Motor neuron (in vitro differentiated cells): ENCODE measurements around the gene SLC22A17. TPM values are rescaled to one million over a fixed set of nuclear protein-coding genes. Genes with fewer than 3 reads are reported as not detected.

ENCODE experiments used
- ATAC-seq, 8 experiments: fragments of 200-7000 bp; cut with Tn5 transposase; replicated peaks in 6 of 8; 2 replicates each; pipeline ENCODE4 v1.8.0; 2021; ENCODE audit warnings: mild to moderate bottlenecking in 8 of 8, moderate library complexity in 8 of 8
- H3K27ac ChIP-seq, 2 donors: fragments of 250-450 bp; sonication (Bioruptor Pico); 2 replicates each; pipeline ENCODE4 v1.9.0; 2021; ENCODE audit warnings: antibody characterized with exemption in 2 of 2, mild to moderate bottlenecking in 2 of 2, moderate library complexity in 1 of 2
- H3K4me1 ChIP-seq, 2 donors: fragments of 250-450 bp; sonication (Bioruptor Pico); replicated peaks in 1 of 2; 2 replicates each; pipeline ENCODE4 v1.6.1; 2021; ENCODE audit warnings: antibody characterized with exemption in 2 of 2, mild to moderate bottlenecking in 2 of 2, moderate library complexity in 1 of 2
- H3K4me3 ChIP-seq, 5 donors: fragments of 250-450 bp; sonication (Bioruptor Pico); 2 replicates each; pipeline ENCODE4 v1.9.0; 2021; ENCODE audit warnings: antibody characterized with exemption in 5 of 5, mild to moderate bottlenecking in 5 of 5, moderate library complexity in 4 of 5
- WGBS, 10 experiments: fragments of 450-650 bp; shearing (Covaris generic); methylation state at CpG; one replicate each; pipeline ENCODE4 v1.0.0; 2022; 5-methylcytosine and 5-hydroxymethylcytosine counted together
- in situ Hi-C, 9 experiments: fragments of 400-800 bp; cut with MboI; loops; one replicate each; pipeline ENCODE4 v1.15.0; 2021; ENCODE audit warnings: low sequenced_read_pairs in 9 of 9, low pct_unique_long_range_greater_than_20kb in 2 of 9; ENCODE audit not compliant: unreplicated experiment in 9 of 9
- total RNA-seq, 8 experiments: library from RNA; unstranded; fragments of 300-600 nt; gene quantifications; 2 replicates each; pipeline versions ENCODE4 v1.2.3 to v1.2.4, GENCODE V29; 2022

The SLC22A17 gene
- total RNA-seq, 8 experiments from 2014 or later = 3.1 to 110 (median 39.3) TPM

DNA sequence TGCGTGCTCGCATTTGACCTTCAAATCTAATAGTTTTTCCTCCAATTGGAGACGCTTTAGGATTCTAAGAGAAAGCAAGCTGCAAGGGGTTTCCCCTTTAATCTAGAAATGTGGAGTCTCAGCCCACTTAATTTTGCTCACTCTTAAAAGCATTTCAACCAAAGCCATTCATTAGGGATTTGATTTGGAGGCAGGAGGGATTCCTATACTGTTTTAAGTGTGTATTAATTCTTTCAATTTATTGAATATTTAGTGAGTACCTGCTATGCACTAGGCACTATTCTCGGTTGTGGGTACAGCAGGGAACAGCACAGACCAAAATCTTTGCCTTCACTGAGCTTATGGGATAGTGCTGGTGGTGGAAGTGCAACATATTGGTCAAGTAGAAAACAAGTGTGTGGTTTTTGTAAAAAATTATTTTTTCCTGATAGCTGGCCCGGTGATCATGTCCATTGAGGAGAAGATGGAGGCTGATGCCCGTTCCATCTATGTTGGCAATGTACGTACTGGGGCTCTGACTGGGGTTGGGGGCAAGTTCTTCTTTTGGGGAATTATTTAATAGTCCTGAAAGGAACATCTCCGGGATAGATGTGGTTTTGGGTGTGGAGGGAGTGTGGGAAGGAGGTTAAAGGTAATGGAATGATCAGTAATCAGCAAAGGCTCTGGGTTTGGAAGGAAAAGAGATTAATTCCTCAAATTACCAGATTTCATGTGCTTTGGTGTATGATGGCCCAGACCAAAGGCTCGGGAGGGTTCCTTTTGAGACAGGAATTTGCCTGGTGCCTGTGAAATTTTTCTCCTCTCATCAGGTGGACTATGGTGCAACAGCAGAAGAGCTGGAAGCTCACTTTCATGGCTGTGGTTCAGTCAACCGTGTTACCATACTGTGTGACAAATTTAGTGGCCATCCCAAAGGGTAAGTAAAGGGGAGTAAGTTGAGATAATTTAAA lies 29.8 kb downstream of the SLC22A17 start:
- ATAC-seq = no peak
- peak overlapping the region; percentile 91 to 97 for H3K27ac ChIP-seq
- peak overlapping the region; percentile 65 to 86 (median 72) for H3K4me3 ChIP-seq
- peaks cover 16 to 17% of the 10 kb centered on the region in 2 donors for H3K4me1 ChIP-seq
- in situ Hi-C loops = loop anchor here in 6 of 9 experiments (10.0 to 25.0 kb wide), 3 partner anchors 52 to 239 kb away; partner anchors contain the start of genes THTPA (in 5 of the 6), ZFHX2 (in 5 of the 6), AP1G2 (in 4 of the 6) and CMTM5 (in 1 of the 6)
- WGBS, 10 experiments = 0 to 43% (median 32%) methylated on average over 1 to 9 of the region's 10 CpGs

DNA sequence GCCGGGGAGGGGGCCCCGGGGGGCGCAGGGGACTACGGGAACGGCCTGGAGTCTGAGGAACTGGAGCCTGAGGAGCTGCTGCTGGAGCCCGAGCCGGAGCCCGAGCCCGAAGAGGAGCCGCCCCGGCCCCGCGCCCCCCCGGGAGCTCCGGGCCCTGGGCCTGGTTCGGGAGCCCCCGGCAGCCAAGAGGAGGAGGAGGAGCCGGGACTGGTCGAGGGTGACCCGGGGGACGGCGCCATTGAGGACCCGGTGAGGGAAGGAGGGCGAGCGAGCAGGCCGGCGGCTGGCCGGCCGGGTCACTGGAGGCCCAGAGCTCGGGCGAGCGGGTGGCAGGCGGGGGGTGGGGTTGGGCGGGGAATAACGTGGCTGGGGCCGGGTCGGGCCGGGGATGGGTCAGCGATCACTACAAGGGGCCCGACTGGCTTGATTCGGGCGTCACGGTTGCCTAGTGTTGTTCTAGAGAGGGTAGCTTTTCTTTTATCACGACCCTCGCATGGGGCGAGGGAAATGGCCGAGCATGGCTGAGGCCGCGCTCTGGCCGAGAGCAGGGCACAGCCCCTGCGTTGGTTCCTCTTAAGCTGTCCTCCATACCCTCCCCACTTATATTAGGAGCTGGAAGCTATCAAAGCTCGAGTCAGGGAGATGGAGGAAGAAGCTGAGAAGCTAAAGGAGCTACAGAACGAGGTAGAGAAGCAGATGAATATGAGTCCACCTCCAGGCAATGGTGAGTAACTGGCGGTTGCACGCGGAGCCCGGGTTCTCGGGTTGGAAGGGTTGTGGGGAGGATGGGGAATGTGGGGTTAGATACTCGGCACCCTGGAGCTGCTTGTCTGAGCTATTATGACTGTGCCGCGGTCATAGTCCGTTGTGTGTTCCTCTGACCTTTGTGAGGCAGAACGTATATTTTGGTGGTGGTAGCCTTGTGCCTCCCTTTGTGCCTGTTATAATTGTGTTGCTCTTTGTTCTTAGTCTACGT lies 30.8 kb downstream of the SLC22A17 start:
- Histone ChIP-seq H3K4me3 (peak overlapping the region; percentile 65 to 86 (median 72)), H3K27ac (peak overlapping the region; percentile 91 to 97), H3K4me1 (peaks cover 16 to 17% of the 10 kb centered on the region in 2 donors)
- in situ Hi-C loops = loop anchor here in 6 of 9 experiments (10.0 to 25.0 kb wide), 3 partner anchors 53 to 240 kb away; partner anchors contain the start of genes THTPA (in 5 of the 6), ZFHX2 (in 5 of the 6), AP1G2 (in 4 of the 6) and CMTM5 (in 1 of the 6)
- ATAC-seq = peak; percentile 3 to 29 (median 6)
- WGBS, 10 experiments = 0 to 6% (median 0%) methylated on average over 4 to 14 of the region's 64 CpGs; no CpG with 5 or more reads in 3 of the 10 experiments

DNA sequence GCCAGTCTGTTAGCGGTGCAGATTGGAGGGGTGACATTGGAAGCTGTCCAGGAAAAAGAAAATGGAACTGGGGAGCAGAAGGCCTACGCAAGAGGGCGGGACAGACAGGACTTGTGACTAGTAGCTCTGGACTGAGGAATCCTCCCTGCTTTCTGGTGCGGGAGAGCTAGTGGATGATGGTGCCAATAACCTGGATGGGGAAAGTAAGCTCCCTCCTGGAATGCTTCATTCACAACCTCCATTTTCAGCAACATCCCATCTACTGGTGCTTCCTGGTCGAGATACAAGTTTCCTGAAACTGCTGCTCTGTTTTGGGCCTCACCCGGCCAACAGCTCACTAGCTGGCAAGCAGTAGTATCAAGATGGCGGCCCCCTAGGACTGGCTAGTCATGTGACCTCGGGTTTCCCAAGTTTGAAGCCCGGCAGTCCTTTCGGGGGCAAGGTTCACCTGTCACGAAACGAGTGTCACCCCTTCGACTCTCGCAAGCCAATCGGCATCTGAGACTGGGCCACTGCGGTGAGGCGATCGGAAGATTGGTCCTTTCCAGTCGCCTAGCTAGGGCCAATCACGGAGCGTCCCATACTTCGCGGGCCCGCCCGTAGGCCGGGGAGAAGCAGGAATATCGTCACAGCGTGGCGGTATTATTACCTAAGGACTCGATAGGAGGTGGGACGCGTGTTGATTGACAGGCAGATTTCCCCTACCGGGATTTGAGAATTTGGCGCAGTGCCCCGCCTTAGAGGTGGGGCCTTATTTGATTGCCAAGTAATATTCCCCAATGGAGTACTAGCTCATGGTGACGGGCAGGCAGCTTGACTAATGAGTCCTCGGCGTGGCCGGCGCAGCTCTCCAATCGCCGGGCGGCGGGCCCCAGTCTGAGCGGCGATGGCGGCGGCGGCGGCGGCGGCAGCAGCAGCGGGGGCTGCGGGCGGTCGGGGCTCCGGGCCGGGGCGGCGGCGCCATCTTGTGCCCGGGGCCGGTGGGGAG lies 31.8 kb downstream of the SLC22A17 start, which contains the start of gene PABPN1:
Gene PABPN1 (plus strand): TSS at position 874 of the 988 bp plus-strand sequence. CDS start 13 bp downstream, at position 887.
- in situ Hi-C loops = loop anchor here in 6 of 9 experiments (10.0 to 25.0 kb wide), 3 partner anchors 54 to 241 kb away; partner anchors contain the start of genes THTPA (in 5 of the 6), ZFHX2 (in 5 of the 6), AP1G2 (in 4 of the 6) and CMTM5 (in 1 of the 6)
- Histone ChIP-seq H3K4me1 (peaks cover 16 to 17% of the 10 kb centered on the region in 2 donors), H3K4me3 (peak within 1 kb of the TSS; percentile 65 to 86 (median 72)), H3K27ac (peak within 1 kb of the TSS; percentile 91 to 97)
- ATAC-seq = peak; percentile 83 to 94 (median 92)
- WGBS, 10 experiments = 0 to 47% (median 15%) methylated on average over 1 to 14 of the region's 63 CpGs; no CpG with 5 or more reads in 3 of the 10 experiments

DNA sequence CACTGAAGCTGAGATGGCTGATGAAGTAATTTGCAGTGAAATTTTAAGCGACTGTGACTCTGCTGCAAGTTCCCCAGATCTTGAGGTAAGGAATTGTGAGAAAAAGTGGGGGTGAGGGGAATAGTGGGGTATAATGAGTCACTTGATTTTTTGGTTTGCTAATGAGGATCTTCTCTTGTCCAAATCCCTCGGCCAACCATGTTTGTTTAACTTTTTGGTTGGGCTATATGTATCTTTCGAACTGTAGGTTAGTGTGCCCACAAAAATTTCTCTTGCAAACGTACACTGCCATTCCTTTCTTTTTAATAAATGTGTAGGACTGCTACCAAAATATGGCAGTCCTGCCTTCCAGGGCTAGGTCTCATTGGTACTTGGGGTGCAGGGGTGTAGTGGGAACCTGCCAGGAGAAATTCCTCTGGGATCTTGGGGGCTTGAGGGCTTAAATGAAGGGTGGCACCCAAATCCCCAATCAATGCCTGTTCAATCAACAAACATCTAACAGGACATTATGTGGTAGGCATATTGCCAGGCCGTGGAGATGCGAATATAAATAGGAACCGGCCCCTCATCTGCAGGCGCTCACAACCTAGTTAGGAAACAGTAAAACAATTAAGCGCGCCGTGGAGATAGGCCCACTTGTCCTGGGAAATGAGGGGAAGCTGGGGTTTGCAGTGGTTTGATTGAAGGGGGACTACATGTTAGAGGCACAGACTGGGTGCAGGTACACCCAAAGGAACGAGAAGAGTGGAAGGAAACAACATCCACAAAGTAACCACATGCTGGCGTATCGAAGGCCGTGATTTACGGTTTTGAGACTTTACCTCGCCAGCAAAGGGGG lies 32.7 kb downstream of the SLC22A17 start:
- WGBS, 10 experiments = 67 to 100% (median 92%) methylated on average over 1 to 15 of the region's 17 CpGs
- H3K27ac ChIP-seq = peak overlapping the region; percentile 87 to 96
- in situ Hi-C loops = loop anchor here in 6 of 9 experiments (10.0 to 25.0 kb wide), 3 partner anchors 55 to 242 kb away; partner anchors contain the start of genes THTPA (in 5 of the 6), ZFHX2 (in 5 of the 6), AP1G2 (in 4 of the 6) and CMTM5 (in 1 of the 6)
- peaks cover 16 to 17% of the 10 kb centered on the region in 2 donors for H3K4me1 ChIP-seq
- peak overlapping the region; percentile 24 to 86 (median 28) for H3K4me3 ChIP-seq
- ATAC-seq = no peak

DNA sequence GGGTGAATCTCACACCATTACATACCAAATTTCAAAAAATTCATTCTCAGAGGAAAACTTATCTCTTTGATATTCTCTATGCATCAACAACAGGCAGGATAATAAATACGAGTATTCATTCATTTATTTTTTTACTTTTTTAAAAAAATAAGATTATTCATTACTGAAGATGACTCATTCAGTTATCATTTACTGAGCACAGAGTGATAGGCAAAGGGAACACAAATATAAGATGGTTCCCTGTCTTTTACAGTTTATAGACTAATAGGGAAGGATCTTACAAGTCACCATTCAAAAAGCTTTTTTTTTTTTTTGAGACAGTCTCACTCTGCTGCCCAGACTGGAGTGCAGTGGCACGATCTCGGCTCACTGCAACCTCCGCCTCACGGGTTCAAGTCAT lies 36.4 kb downstream of the SLC22A17 start:
- H3K27ac ChIP-seq = no peak overlapping the region
- no peak for ATAC-seq
- no peak overlapping the region for H3K4me3 ChIP-seq
- in situ Hi-C loops = loop anchor here in 4 of 9 experiments (25.0 kb wide), 1 partner anchor 246 kb away; the partner anchor contains the start of genes AP1G2 (in 4 of the 4), THTPA (in 4 of the 4) and ZFHX2 (in 4 of the 4)
- H3K4me1 ChIP-seq = peaks cover 9% of the 10 kb centered on the region in 2 donors
- 74 to 100% (median 98%) methylated on average over 1 to 5 of the region's 5 CpGs for WGBS, 10 experiments

DNA sequence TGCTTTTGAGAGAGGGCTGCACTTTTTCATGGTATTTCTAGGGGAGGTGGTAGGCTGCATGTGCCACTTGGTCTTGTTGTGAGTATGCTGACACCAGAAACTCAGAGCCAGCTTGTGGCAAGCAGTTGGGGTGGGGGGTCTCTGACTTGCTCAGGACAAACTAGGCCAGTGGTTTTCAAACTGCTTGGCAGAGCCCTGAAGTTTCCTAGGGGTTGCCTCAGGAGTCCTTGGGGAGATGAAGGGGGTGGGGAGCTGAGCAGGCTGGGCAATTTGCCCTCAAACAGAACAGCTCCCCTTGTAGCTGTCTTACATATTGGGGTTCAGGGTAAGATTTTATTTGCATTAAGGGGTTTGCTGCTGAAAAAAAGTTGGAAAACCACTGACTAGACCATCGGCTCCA lies 42.1 kb downstream of the SLC22A17 start:
- WGBS, 10 experiments = 100% methylated on average over 1 of the region's 1 CpG; no CpG with 5 or more reads in 7 of the 10 experiments
- H3K27ac ChIP-seq = no peak overlapping the region
- no peak overlapping the region for H3K4me3 ChIP-seq
- in situ Hi-C loops = loop anchor here in 4 of 9 experiments (25.0 kb wide), 1 partner anchor 252 kb away; the partner anchor contains the start of genes AP1G2 (in 4 of the 4), THTPA (in 4 of the 4) and ZFHX2 (in 4 of the 4)
- H3K4me1 ChIP-seq = peaks cover 17 to 18% of the 10 kb centered on the region in 2 donors
- no peak for ATAC-seq

DNA sequence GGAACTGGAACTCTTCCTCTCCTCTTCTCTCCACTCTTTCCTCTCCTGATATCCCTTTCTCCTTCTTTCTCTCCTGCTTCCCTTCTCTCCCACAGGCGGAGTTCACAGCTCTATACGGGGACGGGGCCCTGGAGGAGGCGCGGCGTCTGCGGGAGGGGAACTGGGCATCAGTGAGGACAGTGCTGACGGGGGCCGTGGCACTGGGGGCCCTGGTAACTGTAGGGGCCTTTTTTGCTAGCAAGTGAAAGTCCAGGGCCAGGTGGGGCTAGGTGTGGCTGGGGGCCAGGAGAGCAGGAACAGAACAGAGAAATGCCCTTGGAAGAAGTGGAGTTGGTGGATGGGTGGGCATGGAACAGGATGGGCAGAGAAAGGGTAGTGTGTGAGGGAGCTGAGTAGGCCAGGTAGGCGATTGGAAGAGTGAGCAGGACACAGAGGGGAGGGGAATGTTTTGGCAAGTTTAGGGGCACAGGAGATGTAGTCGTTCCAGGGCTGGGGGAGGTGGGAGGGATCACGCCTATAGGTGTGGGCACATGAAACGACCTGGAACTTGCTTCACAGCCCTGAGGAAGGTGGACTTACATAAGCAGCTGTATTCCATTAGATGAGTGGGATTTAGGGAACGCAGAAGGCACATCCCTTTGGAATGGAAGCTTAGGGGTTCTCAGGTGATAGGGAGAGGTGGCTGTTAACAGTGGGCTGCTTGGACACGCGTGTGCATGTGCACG lies 43.8 kb downstream of the SLC22A17 start:
- H3K4me3 ChIP-seq = no peak overlapping the region
- in situ Hi-C loops = loop anchor here in 4 of 9 experiments (25.0 kb wide), 1 partner anchor 253 kb away; the partner anchor contains the start of genes AP1G2 (in 4 of the 4), THTPA (in 4 of the 4) and ZFHX2 (in 4 of the 4)
- 42 to 100% (median 93%) methylated on average over 1 to 3 of the region's 17 CpGs; no CpG with 5 or more reads in 5 of the 10 experiments for WGBS, 10 experiments
- no peak overlapping the region for H3K27ac ChIP-seq
- peaks cover 17 to 18% of the 10 kb centered on the region in 2 donors for H3K4me1 ChIP-seq
- ATAC-seq = no peak

DNA sequence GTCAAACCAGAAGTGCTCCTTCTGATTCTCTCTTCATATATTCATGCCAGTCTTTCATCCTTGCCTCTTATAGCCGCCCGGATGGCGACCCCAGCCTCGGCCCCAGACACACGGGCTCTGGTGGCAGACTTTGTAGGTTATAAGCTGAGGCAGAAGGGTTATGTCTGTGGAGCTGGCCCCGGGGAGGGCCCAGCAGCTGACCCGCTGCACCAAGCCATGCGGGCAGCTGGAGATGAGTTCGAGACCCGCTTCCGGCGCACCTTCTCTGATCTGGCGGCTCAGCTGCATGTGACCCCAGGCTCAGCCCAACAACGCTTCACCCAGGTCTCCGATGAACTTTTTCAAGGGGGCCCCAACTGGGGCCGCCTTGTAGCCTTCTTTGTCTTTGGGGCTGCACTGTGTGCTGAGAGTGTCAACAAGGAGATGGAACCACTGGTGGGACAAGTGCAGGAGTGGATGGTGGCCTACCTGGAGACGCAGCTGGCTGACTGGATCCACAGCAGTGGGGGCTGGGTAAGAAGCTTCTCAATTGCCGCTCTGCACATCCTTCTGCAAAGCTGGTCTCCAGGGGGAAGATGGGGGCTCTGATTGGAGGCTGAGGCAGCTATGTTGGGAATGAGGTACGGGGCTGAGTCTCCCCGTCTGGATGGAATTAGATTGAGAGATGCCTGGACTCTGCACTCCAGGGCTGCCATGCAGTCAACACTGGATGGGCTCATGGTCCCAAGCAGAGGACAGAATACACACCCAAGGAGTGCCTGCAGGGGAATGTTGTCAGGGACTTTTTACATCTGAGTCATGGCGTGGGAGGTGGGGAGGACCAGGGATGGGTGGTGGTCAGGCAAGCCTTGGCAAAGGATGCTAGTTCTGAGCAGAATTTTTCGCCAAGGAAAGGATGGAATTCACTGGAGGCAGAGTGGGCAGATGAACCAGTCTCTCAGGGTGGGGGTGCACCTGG lies 44.7 kb downstream of the SLC22A17 start:
- H3K4me1 ChIP-seq = peaks cover 18 to 20% of the 10 kb centered on the region in 2 donors
- in situ Hi-C loops = loop anchor here in 4 of 9 experiments (25.0 kb wide), 1 partner anchor 254 kb away; the partner anchor contains the start of genes AP1G2 (in 4 of the 4), THTPA (in 4 of the 4) and ZFHX2 (in 4 of the 4)
- H3K27ac ChIP-seq = peak overlapping the region in 1 of 2 donors; percentile 90
- WGBS, 10 experiments = 40 to 100% (median 93%) methylated on average over 1 to 9 of the region's 22 CpGs; no CpG with 5 or more reads in 4 of the 10 experiments
- ATAC-seq = peak in 2 of 8 experiments; percentile 22 to 44
- H3K4me3 ChIP-seq = peak overlapping the region; percentile 77 to 98 (median 93)
